Heart left ventricle (tissue), 16 donors: ENCODE measurements around the gene GNMT. TPM values are rescaled to one million over a fixed set of nuclear protein-coding genes. Genes with fewer than 3 reads are reported as not detected.

Experiments
- ATAC-seq, 4 donors: fragments of 200-7000 bp; cut with Tn5 transposase; one replicate each; pipeline ENCODE4 v1.9.1; 2020 to 2022; ENCODE audit warnings: moderate library complexity in 4 of 4, mild to moderate bottlenecking in 3 of 4, moderate number of reproducible peaks in 1 of 4
- DNase-seq, 5 donors: peaks; one replicate each; pipeline ENCODE4 v3.0.0-alpha.2; 2020
- H3K27ac ChIP-seq, 12 donors: fragments of 200-600 bp; sonication (generic) in 4 of 12; one replicate each; pipeline versions ENCODE4 v1.5.0 to v1.8.0; 2016 to 2022; ENCODE audit warnings: mild to moderate bottlenecking in 2 of 12
- H3K27me3 ChIP-seq, 9 donors: fragments of 200-600 bp; sonication (generic) in 2 of 9; one replicate each; pipeline versions ENCODE4 v1.5.1 to v1.8.0; 2016 to 2022; ENCODE audit warnings: mild to moderate bottlenecking in 3 of 9
- H3K36me3 ChIP-seq, 9 donors: fragments of 200-600 bp; sonication (generic) in 2 of 9; one replicate each; pipeline versions ENCODE4 v1.5.0 to v1.8.0; 2018 to 2022; ENCODE audit warnings: mild to moderate bottlenecking in 2 of 9
- H3K4me1 ChIP-seq, 12 donors: fragments of 200-600 bp; sonication (generic) in 4 of 12; one replicate each; pipeline versions ENCODE4 v1.5.0 to v1.8.0; 2016 to 2022; ENCODE audit warnings: mild to moderate bottlenecking in 3 of 12
- H3K4me3 ChIP-seq, 12 donors: fragments of 200-600 bp; sonication (generic) in 4 of 12; one replicate each; pipeline versions ENCODE4 v1.5.0 to v1.8.0; 2017 to 2022; ENCODE audit warnings: mild to moderate bottlenecking in 9 of 12, moderate library complexity in 4 of 12
- H3K9me3 ChIP-seq, 12 donors: fragments of 200-600 bp; sonication (generic) in 4 of 12; one replicate each; pipeline versions ENCODE4 v1.5.0 to v1.8.0; 2016 to 2022; ENCODE audit warnings: mild to moderate bottlenecking in 1 of 12
- CTCF ChIP-seq, 12 donors: fragments of 200-600 bp; sonication (generic) in 4 of 12; IDR thresholded peaks; one replicate each; pipeline versions ENCODE4 v1.5.0 to v1.8.0; 2018 to 2022; ENCODE audit warnings: antibody characterized with exemption in 12 of 12, mild to moderate bottlenecking in 5 of 12
- POLR2A ChIP-seq, 2 donors: fragments of 450-650 bp; IDR thresholded peaks; one replicate each; pipeline ENCODE4 v1.6.1; 2017; ENCODE audit warnings: antibody characterized with exemption in 2 of 2, mild to moderate bottlenecking in 2 of 2, moderate library complexity in 2 of 2
- WGBS, 4 donors: extraction: QIAGEN DNeasy Blood & Tissue Kit in 2 of 4; methylation state at CpG; one replicate each; pipeline versions ENCODE4 v1.1.5 to v1.1.7; 2013 to 2018; 5-methylcytosine and 5-hydroxymethylcytosine counted together
- intact Hi-C, 10 donors: fragments of 100-400 bp; cut with DNase I; formaldehyde crosslinking; loops; one replicate each; pipeline versions ENCODE4 v1.11.1 to v1.14.2; 2022
- polyA plus RNA-seq, 2 donors: library from polyadenylated mRNA; stranded (reverse); fragments of 200-250 nt; gene quantifications; one replicate each; pipeline ENCODE4 v1.2.3, GENCODE V29; 2013
- total RNA-seq, 9 donors: library from RNA; depleted of rRNA in 2 of 9; stranded (reverse); fragments of >200 nt in 2 of 9; fragmentation: NEBNext Ultra II Directional in 3 of 9; extraction: Animal tissue kit (Norgen Biotek cat#: 25700) in 3 of 9; gene quantifications; one replicate each; pipeline versions ENCODE4 v1.1.0 to v1.2.4, GENCODE V29; 2016 to 2023
- donor health status: ischemic (EF 13 %, LVEDD 7.1; RV severe dilation, severe dysfunction).
- donor health status: healthy with polysubstance abuse.
- donor health status: DM: no; HTN: yes; CAD: no.
- donor health status: DM: no; HTN: no; CAD: no.
- donor health status: ischemic (EF 25% LVEDD 6.9; RV normal size, moderate dysfunction).
- donor health status: ischemic (EF 25% LVEDD 5.7; RV mildly dilated, moderate dysfunction).
- donor health status: healthy.
- donor health status: DM: yes; HTN: yes; CAD: no.
- donor health status: ischemic (EF 35%, LVEDD 5.7; RV mildly dilated, moderate dysfunction).
- donor health status: nonischemic (EF 11% LVEDD 7.7; RV severe dilation, severe dysfunction).
- donor health status: DM: yes; HTN: yes; CAD: no.
- donor health status: PGD.
- donor health status: ischemic (EF 29% LVEDD 5.4; RV normal size, mild dysfunction).
- donor health status: nonischemic (EF 23%, LVEDD 6.1; RV moderate dilation, normal function).

GNMT gene
- total and polyA plus RNA-seq, 11 donors = 0.36 to 32.0 (median 1.9) TPM

DNA sequence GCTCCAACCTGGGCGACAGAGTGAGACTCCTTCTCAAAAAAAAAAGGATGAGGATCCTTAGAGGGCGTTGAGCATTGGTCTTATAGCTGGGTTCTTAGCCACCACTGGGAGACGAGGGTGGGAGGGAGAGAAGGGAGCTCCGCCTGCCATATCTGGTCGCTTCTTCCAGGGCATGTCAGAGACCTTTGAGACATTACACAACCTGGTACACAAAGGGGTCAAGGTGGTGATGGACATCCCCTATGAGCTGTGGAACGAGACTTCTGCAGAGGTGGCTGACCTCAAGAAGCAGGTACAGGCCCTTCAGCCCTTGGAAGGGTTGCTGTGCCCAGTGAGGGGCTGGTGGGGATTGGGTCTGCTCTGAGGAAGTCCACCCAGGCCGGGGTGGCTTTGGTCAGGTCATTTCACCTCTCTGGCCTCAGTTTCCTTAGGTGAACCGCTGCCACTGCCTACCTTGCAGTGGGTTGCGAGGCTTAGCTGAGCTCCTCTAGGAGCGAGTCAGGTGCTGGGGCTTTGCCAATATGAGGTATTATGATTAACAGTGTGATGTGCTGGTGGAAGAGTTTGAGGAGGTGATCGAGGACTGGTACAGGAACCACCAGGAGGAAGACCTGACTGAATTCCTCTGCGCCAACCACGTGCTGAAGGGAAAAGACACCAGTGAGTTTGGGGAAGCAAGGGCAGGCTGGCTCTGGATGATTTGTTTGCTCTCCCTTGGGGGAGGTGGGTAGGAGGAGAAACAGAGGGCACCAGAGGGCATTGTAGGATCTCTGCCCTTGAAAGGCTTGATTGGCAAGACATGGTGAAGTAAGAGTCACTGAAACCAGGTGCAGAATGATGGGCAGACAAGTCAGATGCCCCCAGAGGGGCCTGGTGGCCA is 22.8 kb upstream of the GNMT start:
- DNase-seq (no peak), ATAC-seq (no peak)
- Histone ChIP-seq H3K4me1 (peaks cover 0 to 26% (median under 1%) of the 10 kb centered on the region in 12 donors), H3K36me3 (peaks cover 0 to 90% (median 60%) of the 10 kb centered on the region in 9 donors), H3K9me3 (no peaks in the 10 kb centered on the region), H3K4me3 (no peak overlapping the region), H3K27ac (no peak overlapping the region), H3K27me3 (no peaks in the 10 kb centered on the region)
- TF ChIP-seq POLR2A (IDR thresholded peaks at IDR 0.05) (no peak), CTCF (IDR thresholded peaks at IDR 0.05) (no peak)
- WGBS, 4 donors = 93 to 95% (median 94%) methylated on average over 12 to 13 of the region's 13 CpGs
- intact Hi-C loops = no loop called here

- H3K9me3 ChIP-seq = no peaks in the 10 kb centered on the region
- no peak for ATAC-seq
These were observed 22.1 kb upstream of the GNMT start for GRCh38 chr6:42938428-42938796.

DNA sequence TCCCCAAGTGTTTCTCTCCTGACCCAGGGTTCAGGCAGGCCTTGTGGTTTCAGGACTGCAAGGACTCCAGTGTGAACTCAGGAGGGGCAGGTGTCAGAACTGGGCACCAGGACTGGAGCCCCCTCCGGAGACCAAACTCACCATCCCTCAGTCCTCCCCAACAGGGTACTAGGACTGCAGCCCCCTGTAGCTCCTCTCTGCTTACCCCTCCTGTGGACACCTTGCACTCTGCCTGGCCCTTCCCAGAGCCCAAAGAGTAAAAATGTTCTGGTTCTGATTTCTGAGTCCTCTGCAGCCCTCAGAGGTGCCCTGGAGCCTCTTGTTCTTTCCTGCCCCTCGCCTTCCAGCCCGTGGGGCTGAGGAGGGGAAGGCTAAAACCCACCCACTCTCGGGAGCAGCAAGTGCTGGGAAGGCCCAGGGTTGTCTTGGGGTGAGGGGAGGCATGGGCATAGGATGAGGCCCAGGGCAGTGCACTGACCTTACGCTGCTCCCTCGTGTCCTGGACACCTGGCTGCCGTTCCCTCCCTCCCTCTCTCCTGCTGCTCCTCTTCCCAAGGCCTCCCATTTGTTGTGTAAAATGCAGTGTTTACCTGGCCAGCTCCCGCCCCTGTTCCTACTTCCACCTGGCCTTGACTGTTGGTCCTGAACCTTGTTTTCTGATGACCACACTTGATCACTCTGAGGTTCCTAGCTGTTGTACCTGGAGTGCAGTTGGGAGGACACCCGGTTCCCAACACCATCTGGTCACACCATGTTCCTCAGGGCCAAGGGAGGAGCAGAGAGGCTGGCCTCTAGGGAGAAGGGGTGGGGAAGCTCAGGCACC is 21.4 kb upstream of the GNMT start:
- H3K4me1 ChIP-seq = peaks cover 0 to 12% (median 0%) of the 10 kb centered on the region in 12 donors
- intact Hi-C loops = no loop called here
- no peaks in the 10 kb centered on the region for H3K9me3 ChIP-seq
- 76 to 89% (median 84%) methylated on average over 8 to 9 of the region's 9 CpGs for WGBS, 4 donors
- peaks cover 0 to 91% (median 57%) of the 10 kb centered on the region in 9 donors for H3K36me3 ChIP-seq
- H3K27ac ChIP-seq = no peak overlapping the region
- H3K4me3 ChIP-seq = no peak overlapping the region
- TF ChIP-seq CTCF (IDR thresholded peaks at IDR 0.05) (no peak), POLR2A (IDR thresholded peaks at IDR 0.05) (no peak)
- no peaks in the 10 kb centered on the region for H3K27me3 ChIP-seq
- ATAC-seq = peak in 3 of 4 donors; percentile 34 to 58 (median 41)
- DNase-seq = no peak

More at GRCh38 chr6:42938428-42938796, 22.1 kb upstream of the GNMT start:
- TF ChIP-seq POLR2A (IDR thresholded peaks at IDR 0.05) (no peak), CTCF (IDR thresholded peaks at IDR 0.05) (no peak)
- intact Hi-C loops = no loop called here
- H3K27ac ChIP-seq = no peak overlapping the region
- DNase-seq = no peak
- peaks cover 0 to 91% (median 58%) of the 10 kb centered on the region in 9 donors for H3K36me3 ChIP-seq
- 89 to 93% (median 92%) methylated on average over 2 to 5 of the region's 5 CpGs for WGBS, 4 donors
- no peak overlapping the region for H3K4me3 ChIP-seq
- no peaks in the 10 kb centered on the region for H3K27me3 ChIP-seq
- peaks cover 0 to 20% (median 0%) of the 10 kb centered on the region in 12 donors for H3K4me1 ChIP-seq

DNA sequence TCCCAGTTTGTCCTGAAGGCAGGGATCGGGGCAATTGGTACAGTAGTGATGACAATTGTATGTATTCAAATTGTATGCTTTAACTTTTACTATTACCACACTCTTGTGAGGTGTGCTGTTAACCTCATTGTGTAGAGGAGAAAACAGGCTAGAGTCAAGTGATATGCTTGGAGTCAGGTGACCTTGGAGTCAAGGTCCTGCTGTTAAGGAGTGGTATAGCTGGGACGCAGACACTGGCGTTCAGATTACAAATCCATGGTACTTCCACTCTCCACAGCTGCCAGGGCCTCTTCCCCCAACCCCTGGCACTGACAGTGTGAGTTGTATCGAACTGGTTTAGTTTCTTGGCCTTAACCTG is 20.8 kb upstream of the GNMT start:
- Histone ChIP-seq H3K4me3 (no peak overlapping the region), H3K27ac (no peak overlapping the region), H3K9me3 (no peaks in the 10 kb centered on the region), H3K4me1 (peaks cover 0 to 10% (median 0%) of the 10 kb centered on the region in 12 donors), H3K27me3 (no peaks in the 10 kb centered on the region), H3K36me3 (peaks cover 0 to 91% (median 52%) of the 10 kb centered on the region in 9 donors)
- no peak for DNase-seq
- peak in 2 of 4 donors; percentile 18 to 20 for ATAC-seq
- 57 to 60% (median 58%) methylated on average over 4 of the region's 4 CpGs for WGBS, 4 donors
- intact Hi-C loops = no loop called here
- TF ChIP-seq CTCF (IDR thresholded peaks at IDR 0.05) (no peak), POLR2A (IDR thresholded peaks at IDR 0.05) (no peak)
